D721Med (cell line): ENCODE measurements around the gene CFAP77.

Experiments used
- DNase-seq: peaks from one replicate; pipeline ENCODE4 v3.0.0; 2011; ENCODE audit warnings: low spot score; ENCODE audit not compliant: insufficient read length
- FAIRE-seq: peaks from 2 replicates; lab custom pipeline; 2011; peaks lifted over from hg19 to GRCh38; lab: Jason Lieb, UNC
- TF ChIP-seq, protein P1 (sequence below): IDR thresholded peaks from 2 replicates; pipeline ENCODE4 v1.5.1; 2012; ENCODE audit warnings: mild to moderate bottlenecking, control low read depth; ENCODE audit not compliant: insufficient read depth; ENCODE audit errors: missing control alignments

The CFAP77 gene

DNA sequence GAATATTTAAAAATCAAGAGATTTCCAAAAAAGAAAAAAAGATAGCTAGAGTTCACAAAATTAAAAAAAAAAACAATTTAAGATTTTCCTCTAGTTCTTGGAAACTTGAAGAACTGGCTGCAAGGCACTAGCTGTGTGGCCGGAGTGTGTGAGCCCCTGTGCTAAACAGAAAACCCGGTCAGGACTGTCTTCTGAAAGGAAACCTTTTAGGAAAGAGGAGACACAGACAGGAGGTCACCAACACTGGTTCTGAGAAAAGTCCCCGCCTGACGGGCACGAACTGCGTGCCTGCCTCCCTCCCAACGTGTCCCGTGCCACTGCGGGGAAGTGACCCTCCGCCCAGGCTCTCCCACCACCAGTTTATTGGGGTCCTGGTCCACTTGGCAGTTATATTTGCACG is 18.6 kb upstream of the CFAP77 start:
- DNase-seq: no peak
- TF ChIP-seq, protein P1, sequence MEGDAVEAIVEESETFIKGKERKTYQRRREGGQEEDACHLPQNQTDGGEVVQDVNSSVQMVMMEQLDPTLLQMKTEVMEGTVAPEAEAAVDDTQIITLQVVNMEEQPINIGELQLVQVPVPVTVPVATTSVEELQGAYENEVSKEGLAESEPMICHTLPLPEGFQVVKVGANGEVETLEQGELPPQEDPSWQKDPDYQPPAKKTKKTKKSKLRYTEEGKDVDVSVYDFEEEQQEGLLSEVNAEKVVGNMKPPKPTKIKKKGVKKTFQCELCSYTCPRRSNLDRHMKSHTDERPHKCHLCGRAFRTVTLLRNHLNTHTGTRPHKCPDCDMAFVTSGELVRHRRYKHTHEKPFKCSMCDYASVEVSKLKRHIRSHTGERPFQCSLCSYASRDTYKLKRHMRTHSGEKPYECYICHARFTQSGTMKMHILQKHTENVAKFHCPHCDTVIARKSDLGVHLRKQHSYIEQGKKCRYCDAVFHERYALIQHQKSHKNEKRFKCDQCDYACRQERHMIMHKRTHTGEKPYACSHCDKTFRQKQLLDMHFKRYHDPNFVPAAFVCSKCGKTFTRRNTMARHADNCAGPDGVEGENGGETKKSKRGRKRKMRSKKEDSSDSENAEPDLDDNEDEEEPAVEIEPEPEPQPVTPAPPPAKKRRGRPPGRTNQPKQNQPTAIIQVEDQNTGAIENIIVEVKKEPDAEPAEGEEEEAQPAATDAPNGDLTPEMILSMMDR: no peak
- no peak for FAIRE-seq

DNA sequence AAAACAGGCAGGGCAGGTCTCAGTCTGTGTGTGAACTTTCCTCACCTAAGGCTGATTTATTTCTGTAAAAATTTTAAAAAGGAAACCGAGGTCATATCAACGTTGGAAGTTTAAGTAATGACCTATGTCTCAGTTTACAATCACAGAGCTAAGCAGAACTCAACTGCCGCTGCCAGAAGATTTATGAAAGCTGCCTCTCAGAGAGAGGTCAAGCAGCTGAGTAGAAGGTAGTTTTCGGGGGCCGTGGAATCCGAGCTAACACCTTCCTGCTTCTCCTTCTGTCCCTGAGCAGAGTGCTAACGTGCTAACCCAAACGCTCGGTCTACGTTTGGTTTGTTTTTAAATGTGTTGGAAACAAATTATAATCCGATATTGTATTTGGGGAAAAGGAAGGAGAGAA is 14.5 kb upstream of the CFAP77 start:
- TF ChIP-seq, protein P1: no peak
- DNase-seq: no peak

DNA sequence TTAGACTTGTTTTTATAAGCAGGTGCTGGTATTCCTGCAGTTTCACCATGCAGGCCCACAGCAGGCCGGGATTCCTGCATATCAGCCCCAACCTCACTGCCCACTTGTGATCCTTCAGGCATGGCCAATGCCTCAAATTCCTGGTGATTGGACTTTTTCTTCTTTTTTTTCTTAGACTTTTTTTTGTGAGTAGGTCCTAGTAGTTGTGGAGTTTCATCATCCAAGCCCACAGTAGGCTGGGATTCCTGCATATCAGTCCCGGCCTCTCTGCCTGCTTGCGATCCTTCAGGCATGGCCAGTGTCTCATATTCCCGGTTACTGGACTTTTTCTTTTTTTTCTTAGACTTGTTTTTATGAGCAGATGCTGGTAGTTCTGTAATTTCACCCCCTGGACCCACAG is 8.2 kb upstream of the CFAP77 start:
- TF ChIP-seq, protein P1: no peak
- no peak for FAIRE-seq
- no peak for DNase-seq

More for the DNA sequence above, 14.5 kb upstream of the CFAP77 start:
- FAIRE-seq: no peak

DNA sequence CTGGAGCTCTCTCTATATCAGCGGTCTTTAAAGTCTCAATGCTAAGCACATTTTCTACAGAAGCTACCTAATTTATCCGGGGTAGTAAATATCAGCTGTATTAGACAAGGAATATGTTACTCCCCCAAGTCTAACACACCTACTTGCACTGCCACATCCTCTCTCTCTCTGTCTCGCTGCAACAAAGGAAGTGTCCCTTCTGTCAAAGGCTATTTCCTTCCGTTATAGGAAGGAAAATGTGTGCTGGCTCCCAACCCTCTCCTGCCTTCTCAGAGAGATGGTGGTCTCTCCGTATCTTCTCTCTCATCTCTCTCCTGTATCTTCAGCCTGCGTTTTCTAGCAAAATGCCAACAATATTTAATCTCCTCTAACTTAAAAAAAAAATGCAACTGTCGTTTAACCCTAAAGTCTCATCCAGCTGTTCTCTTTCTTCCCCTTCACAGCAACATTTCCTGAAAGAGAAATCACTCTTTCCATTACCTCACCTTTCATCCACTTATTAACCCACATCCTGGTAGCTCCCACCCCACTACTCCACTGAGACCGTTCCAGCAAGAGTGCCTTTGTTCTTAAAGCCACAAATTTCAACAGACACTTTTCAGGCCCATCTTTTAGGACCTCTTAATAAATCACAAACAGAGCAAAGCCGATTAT is 5.7 kb upstream of the CFAP77 start:
- no peak for DNase-seq
- TF ChIP-seq, protein P1: no peak
- FAIRE-seq: no peak

DNA sequence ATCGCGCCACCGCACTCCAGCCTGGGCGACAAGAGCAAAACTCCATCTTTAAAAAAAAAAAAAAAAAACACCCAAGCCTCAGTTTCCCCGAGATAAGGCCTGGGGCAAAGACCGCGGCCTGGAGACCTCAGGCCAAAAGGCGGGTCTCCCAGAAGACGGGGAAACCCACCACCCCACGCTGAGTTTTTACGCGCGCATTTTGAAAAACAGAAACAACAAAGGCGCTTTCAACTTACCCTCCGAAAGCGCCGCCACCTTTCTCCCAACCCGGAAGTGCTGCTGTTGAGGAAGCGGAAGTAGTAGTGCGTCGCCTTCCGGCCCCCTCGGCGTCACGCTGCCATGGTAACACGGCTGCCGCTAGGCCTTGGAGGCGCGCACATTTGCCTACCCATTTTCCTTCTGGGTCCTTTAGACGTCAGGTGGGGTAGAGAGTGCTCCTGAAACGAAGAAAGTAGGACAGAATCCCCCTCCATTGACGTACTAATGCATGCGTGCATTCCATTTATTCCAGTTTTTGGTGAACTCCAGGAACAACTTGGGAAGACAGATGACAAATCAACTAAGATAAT is 3.4 kb upstream of the CFAP77 start, which contains the start of gene TTF1:
TSS of gene TTF1 (minus strand) at position 287 of the 569 bp plus-strand sequence. CDS start 4,019 bp downstream, outside the sequence.
- TF ChIP-seq, protein P1: no peak
- DNase-seq: peak; percentile 89
- FAIRE-seq: no peak

DNA sequence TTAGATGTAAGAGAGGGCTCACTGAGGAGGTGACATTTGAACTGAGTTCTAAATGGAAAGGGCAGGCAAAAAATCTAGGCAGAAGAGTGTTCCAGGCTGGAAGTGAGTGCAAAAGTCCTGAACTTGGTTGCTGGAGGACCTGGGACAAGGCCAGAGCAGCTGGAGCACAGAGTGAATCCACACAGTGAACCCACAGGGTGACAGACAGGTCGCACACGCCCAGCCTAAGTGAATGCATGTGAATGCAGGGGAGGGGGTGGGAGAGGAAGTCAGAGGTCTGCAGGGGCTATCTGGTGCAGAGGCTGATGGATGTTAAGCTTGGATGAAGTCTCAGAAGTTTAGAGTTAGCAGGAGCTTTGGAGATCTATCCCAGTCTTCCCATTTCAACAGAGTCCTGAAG is 2.8 kb upstream of the CFAP77 start:
- TF ChIP-seq, protein P1: no peak
- DNase-seq (no peak), FAIRE-seq (no peak)

DNA sequence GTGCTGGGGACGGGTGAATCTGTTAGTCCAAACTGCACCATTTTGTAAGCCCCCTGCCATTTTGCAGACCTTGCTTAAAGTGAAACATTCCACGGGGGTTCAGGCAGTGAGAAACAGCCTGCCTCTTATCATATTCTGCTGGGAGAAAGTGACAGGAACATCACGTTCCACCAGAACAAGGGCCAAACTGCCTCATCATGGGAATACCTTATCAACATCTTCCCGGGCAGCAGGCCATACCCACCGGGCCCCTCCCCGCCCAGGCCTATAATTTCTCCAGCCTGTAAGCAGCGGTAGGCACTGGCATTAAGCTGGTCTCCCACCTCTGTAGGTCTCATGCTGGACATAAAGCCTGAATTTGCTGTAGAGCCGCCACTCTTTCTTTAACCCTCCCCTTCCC is 1.5 kb upstream of the CFAP77 start:
- FAIRE-seq (no peak), DNase-seq (no peak)
- TF ChIP-seq, protein P1: no peak
